HCT116 (cell line): ENCODE results near the gene SCN10A. TPM values are rescaled to one million over a fixed set of nuclear protein-coding genes. Genes with fewer than 3 reads are reported as not detected.

Source experiments
- ATAC-seq: fragments of 200-7000 bp; cut with Tn5 transposase; 2 replicates; pipeline ENCODE4 v1.9.1; 2020; ENCODE audit warnings: mild to moderate bottlenecking, moderate library complexity
- BruUV-seq: library from RNA; stranded (reverse); fragments of 400-500 nt; replicated peaks from 2 replicates; lab custom pipeline; 2021; lab: Mats Ljungman, UMichigan
- CTCF ChIA-PET: fragments of 300-600 bp; sonication (Branson Sonifier 250); formaldehyde crosslinking; loops from one replicate; lab custom pipeline; 2021; ENCODE audit warnings: antibody characterized with exemption; lab: Charles Lee
- POLR2A ChIA-PET: fragments of 300-600, 350-600 bp; sonication (Branson Sonifier 250); formaldehyde crosslinking; loops from one replicate; lab custom pipeline; 2021; ENCODE audit warnings: antibody characterized with exemption; lab: Charles Lee
- RAD21 ChIA-PET, 2 experiments: fragments of 300-600 bp; sonication (Branson Sonifier 250); formaldehyde crosslinking; loops; one replicate each; lab custom pipeline; 2023; ENCODE audit warnings: low total read pairs in 2 of 2; ENCODE audit not compliant: uncharacterized antibody in 2 of 2, unreplicated experiment in 2 of 2, low non-redundant PET in 1 of 2; lab: Charles Lee
- DNase-seq: peaks from one replicate; pipeline ENCODE4 v3.0.0-alpha.2; 2010; ENCODE audit warnings: low read depth, low spot score
- H2AFZ ChIP-seq: fragments of 200-600 bp; shearing (Covaris generic), sonication (generic); 2 replicates; pipeline ENCODE4 v1.6.1; 2017; ENCODE audit warnings: low read depth, mixed run types, mixed read lengths, antibody characterized with exemption, low read length; ENCODE audit not compliant: poor library complexity, severe bottlenecking
- H3K27ac ChIP-seq: 2 replicates; pipeline ENCODE4 v1.5.1; 2012; ENCODE audit warnings: low read depth, low read length
- H3K27me3 ChIP-seq: fragments of 200-600 bp; sonication (generic); 2 replicates; pipeline ENCODE4 v1.6.1; 2016; ENCODE audit warnings: mixed run types, low read length, mixed read lengths; ENCODE audit not compliant: insufficient read depth
- H3K36me3 ChIP-seq, 2 experiments: fragments of 200-500 bp in 1 of 2; fragments of 200-600 bp in 1 of 2; sonication (Bioruptor generic) in 1 of 2; sonication (generic) in 1 of 2; 2 replicates each; pipeline versions ENCODE4 v1.5.1 to v1.6.1; 2014 to 2016; ENCODE audit warnings: low read length in 2 of 2, inconsistent platforms in 1 of 2, mixed read lengths in 1 of 2, mixed run types in 1 of 2; ENCODE audit not compliant: insufficient read depth in 2 of 2, control insufficient read depth in 1 of 2
- H3K4me1 ChIP-seq, 2 experiments: fragments of 200-600 bp in 1 of 2; sonication (generic) in 1 of 2; 2 replicates each; pipeline versions ENCODE4 v1.5.1 to v1.6.1; 2012 to 2017; ENCODE audit warnings: low read length in 2 of 2, inconsistent platforms in 1 of 2, mild to moderate bottlenecking in 1 of 2, mixed read lengths in 1 of 2, mixed run types in 1 of 2, moderate library complexity in 1 of 2; ENCODE audit not compliant: insufficient read depth in 2 of 2, control insufficient read depth in 1 of 2
- H3K4me2 ChIP-seq: fragments of 200-600 bp; sonication (generic); 2 replicates; pipeline ENCODE4 v1.6.1; 2017; ENCODE audit warnings: mixed run types, low read length, mixed read lengths
- H3K4me3 ChIP-seq, 2 experiments: fragments of 200-600 bp in 1 of 2; sonication (generic) in 1 of 2; replicated peaks in 1 of 2; 2 replicates each; pipeline ENCODE4 v1.5.1; 2011 to 2016; ENCODE audit warnings: low read length in 2 of 2, control low read depth in 1 of 2, low read depth in 1 of 2, mild to moderate bottlenecking in 1 of 2, mixed read lengths in 1 of 2, mixed run types in 1 of 2
- H3K79me2 ChIP-seq: fragments of 200-600 bp; sonication (generic); 2 replicates; pipeline ENCODE4 v1.6.1; 2017; ENCODE audit warnings: mild to moderate bottlenecking, mixed run types, low read length, moderate library complexity, mixed read lengths; ENCODE audit not compliant: insufficient read depth
- H3K9ac ChIP-seq: fragments of 200-600 bp; sonication (generic); 2 replicates; pipeline ENCODE4 v1.6.1; 2016; ENCODE audit warnings: low read length, mixed read lengths
- H3K9me2 ChIP-seq: fragments of 200-600 bp; sonication (generic), shearing (Covaris generic); 2 replicates; pipeline ENCODE4 v1.6.1; 2017; ENCODE audit warnings: mixed run types, mild to moderate bottlenecking, moderate library complexity; ENCODE audit not compliant: insufficient read depth
- H3K9me3 ChIP-seq, 2 experiments: fragments of 200-500 bp in 1 of 2; fragments of 200-600 bp in 1 of 2; sonication (Bioruptor generic) in 1 of 2; sonication (generic) in 1 of 2; 2 replicates each; pipeline ENCODE4 v1.6.1; 2014 to 2017; ENCODE audit warnings: low read length in 2 of 2, mixed read lengths in 2 of 2, inconsistent platforms in 1 of 2, low read depth in 1 of 2, mild to moderate bottlenecking in 1 of 2, mixed run types in 1 of 2, moderate library complexity in 1 of 2; ENCODE audit not compliant: control insufficient read depth in 1 of 2, insufficient read depth in 1 of 2
- H4K20me1 ChIP-seq: fragments of 200-600 bp; sonication (generic), shearing (Covaris generic); 2 replicates; pipeline ENCODE4 v1.6.1; 2017; ENCODE audit warnings: mixed run types, mild to moderate bottlenecking, moderate library complexity; ENCODE audit not compliant: insufficient read depth
- EGR1 ChIP-seq: IDR thresholded peaks from 2 replicates; pipeline ENCODE4 v1.6.1; 2012; ENCODE audit warnings: low read depth
- EZH2 ChIP-seq: fragments of 200-600 bp; sonication (generic); IDR thresholded peaks from 2 replicates; pipeline ENCODE4 v1.6.1; 2017; ENCODE audit warnings: antibody characterized with exemption, mixed run types
- JUND ChIP-seq: IDR thresholded peaks from 2 replicates; pipeline ENCODE4 v1.6.1; 2012
- YY1 ChIP-seq: IDR thresholded peaks from 2 replicates; pipeline ENCODE4 v1.6.1; 2011; ENCODE audit warnings: low read length, low read depth, moderate library complexity, mild to moderate bottlenecking; ENCODE audit not compliant: insufficient replicate concordance; ENCODE audit errors: extremely low read depth
- ZNF274 ChIP-seq: fragments of 200-500 bp; sonication (Bioruptor generic); IDR thresholded peaks from 2 replicates; pipeline ENCODE4 v1.6.1; 2014; ENCODE audit warnings: mild to moderate bottlenecking, low read depth, low read length, inconsistent platforms
- intact Hi-C: fragments of 100-400 bp; cut with micrococcal nuclease; formaldehyde crosslinking; loops from 2 replicates; pipeline ENCODE4 v1.10.0; 2022
- total RNA-seq: library from RNA; stranded (reverse); gene quantifications from one replicate; pipeline ENCODE4 v1.2.1, GENCODE V29; 2021; ENCODE audit not compliant: unreplicated experiment
- TF ChIP-seq, protein P1 (sequence below): IDR thresholded peaks from 2 replicates; pipeline ENCODE4 v1.6.1; 2012
- TF ChIP-seq, protein P2 (sequence below): IDR thresholded peaks from 2 replicates; pipeline ENCODE4 v1.6.1; 2012
- TF ChIP-seq, protein P3 (sequence below): IDR thresholded peaks from 2 replicates; pipeline ENCODE4 v1.6.1; 2012; ENCODE audit warnings: low read depth
- TF ChIP-seq, protein P4 (sequence below), 3 experiments: fragments of 200-600 bp in 1 of 3; sonication (generic) in 1 of 3; IDR thresholded peaks in 2 of 3; conservative IDR thresholded peaks in 1 of 3; 2 replicates each; pipeline ENCODE4 v1.5.1; 2012 to 2017; ENCODE audit warnings: low read depth in 2 of 3, low read length in 2 of 3, antibody characterized with exemption in 1 of 3, borderline replicate concordance in 1 of 3, control low read depth in 1 of 3, mild to moderate bottlenecking in 1 of 3, mixed read lengths in 1 of 3, mixed run types in 1 of 3, moderate library complexity in 1 of 3; ENCODE audit not compliant: insufficient read depth in 1 of 3

The SCN10A gene
- total RNA-seq, 1 experiment from 2014 or later, result not detected

DNA sequence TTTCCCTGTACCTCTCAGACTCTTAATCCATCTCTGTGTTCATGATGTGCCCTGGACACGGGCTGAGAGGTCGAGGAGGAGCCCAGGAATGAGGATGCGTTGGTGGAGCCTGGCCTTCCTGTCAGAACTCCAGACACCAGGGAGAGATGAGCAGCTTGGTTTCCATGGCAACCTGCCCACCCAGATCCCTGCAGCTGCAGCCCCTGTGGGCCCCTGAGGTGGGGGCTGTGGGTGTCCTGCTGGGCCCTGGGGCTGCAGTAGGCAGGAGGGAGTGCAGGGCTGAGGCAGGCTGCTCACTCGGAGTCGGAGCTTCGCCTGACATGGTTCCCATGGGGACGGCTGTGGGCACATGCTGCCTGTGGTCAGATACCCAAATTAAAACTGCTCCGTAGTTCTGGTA is 7.7 kb upstream of the SCN10A start:
- H3K79me2 ChIP-seq, result no peaks in the 10 kb centered on the region
- CTCF ChIA-PET, result no interaction called here
- TF ChIP-seq, protein P1, sequence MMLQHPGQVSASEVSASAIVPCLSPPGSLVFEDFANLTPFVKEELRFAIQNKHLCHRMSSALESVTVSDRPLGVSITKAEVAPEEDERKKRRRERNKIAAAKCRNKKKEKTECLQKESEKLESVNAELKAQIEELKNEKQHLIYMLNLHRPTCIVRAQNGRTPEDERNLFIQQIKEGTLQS, result no peak
- TF ChIP-seq, protein P2, sequence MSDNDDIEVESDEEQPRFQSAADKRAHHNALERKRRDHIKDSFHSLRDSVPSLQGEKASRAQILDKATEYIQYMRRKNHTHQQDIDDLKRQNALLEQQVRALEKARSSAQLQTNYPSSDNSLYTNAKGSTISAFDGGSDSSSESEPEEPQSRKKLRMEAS, result no peak
- TF ChIP-seq JUND, result no peak
- TF ChIP-seq, protein P3, sequence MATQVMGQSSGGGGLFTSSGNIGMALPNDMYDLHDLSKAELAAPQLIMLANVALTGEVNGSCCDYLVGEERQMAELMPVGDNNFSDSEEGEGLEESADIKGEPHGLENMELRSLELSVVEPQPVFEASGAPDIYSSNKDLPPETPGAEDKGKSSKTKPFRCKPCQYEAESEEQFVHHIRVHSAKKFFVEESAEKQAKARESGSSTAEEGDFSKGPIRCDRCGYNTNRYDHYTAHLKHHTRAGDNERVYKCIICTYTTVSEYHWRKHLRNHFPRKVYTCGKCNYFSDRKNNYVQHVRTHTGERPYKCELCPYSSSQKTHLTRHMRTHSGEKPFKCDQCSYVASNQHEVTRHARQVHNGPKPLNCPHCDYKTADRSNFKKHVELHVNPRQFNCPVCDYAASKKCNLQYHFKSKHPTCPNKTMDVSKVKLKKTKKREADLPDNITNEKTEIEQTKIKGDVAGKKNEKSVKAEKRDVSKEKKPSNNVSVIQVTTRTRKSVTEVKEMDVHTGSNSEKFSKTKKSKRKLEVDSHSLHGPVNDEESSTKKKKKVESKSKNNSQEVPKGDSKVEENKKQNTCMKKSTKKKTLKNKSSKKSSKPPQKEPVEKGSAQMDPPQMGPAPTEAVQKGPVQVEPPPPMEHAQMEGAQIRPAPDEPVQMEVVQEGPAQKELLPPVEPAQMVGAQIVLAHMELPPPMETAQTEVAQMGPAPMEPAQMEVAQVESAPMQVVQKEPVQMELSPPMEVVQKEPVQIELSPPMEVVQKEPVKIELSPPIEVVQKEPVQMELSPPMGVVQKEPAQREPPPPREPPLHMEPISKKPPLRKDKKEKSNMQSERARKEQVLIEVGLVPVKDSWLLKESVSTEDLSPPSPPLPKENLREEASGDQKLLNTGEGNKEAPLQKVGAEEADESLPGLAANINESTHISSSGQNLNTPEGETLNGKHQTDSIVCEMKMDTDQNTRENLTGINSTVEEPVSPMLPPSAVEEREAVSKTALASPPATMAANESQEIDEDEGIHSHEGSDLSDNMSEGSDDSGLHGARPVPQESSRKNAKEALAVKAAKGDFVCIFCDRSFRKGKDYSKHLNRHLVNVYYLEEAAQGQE, result no peak
- TF ChIP-seq EGR1, result no peak
- no peak for TF ChIP-seq EZH2
- TF ChIP-seq, protein P4, sequence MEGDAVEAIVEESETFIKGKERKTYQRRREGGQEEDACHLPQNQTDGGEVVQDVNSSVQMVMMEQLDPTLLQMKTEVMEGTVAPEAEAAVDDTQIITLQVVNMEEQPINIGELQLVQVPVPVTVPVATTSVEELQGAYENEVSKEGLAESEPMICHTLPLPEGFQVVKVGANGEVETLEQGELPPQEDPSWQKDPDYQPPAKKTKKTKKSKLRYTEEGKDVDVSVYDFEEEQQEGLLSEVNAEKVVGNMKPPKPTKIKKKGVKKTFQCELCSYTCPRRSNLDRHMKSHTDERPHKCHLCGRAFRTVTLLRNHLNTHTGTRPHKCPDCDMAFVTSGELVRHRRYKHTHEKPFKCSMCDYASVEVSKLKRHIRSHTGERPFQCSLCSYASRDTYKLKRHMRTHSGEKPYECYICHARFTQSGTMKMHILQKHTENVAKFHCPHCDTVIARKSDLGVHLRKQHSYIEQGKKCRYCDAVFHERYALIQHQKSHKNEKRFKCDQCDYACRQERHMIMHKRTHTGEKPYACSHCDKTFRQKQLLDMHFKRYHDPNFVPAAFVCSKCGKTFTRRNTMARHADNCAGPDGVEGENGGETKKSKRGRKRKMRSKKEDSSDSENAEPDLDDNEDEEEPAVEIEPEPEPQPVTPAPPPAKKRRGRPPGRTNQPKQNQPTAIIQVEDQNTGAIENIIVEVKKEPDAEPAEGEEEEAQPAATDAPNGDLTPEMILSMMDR (IDR thresholded peaks at IDR 0.05 in 2 of 3, conservative IDR thresholded peaks at IDR 0.05 in 1 of 3; ENCODE audit: borderline replicate concordance in 1 of 3, insufficient read depth in 1 of 3, low read depth in 2 of 3, low read length in 2 of 3), result no peak
- TF ChIP-seq ZNF274, result no peak
- no peak for TF ChIP-seq YY1
- RAD21 ChIA-PET, result no interaction called here
- no peak for ATAC-seq
- H3K9ac ChIP-seq, result no peak overlapping the region
- peaks cover 36% of the 10 kb centered on the region; the same call in 1 of the 2 replicates for H3K27me3 ChIP-seq
- no peak overlapping the region for H3K4me3 ChIP-seq
- no peak overlapping the region for H3K4me2 ChIP-seq
- H3K9me3 ChIP-seq, result no peaks in the 10 kb centered on the region
- no peak for DNase-seq
- H4K20me1 ChIP-seq, result no peaks in the 10 kb centered on the region
- no TSS peak for BruUV-seq
- POLR2A ChIA-PET, result no interaction called here
- no peaks in the 10 kb centered on the region for H3K36me3 ChIP-seq
- no peak overlapping the region for H2AFZ ChIP-seq
- no peaks in the 10 kb centered on the region for H3K4me1 ChIP-seq
- H3K27ac ChIP-seq, result no peak overlapping the region
- no peaks in the 10 kb centered on the region for H3K9me2 ChIP-seq
- intact Hi-C loops, result no loop called here
